SU-DHL-6 (cell line): ENCODE data around the gene MAST4.

Source experiments
- CTCF ChIP-seq: fragments of 200-600 bp; sonication (generic); IDR thresholded peaks from one replicate; pipeline ENCODE4 v1.5.1; 2017; ENCODE audit warnings: antibody characterized with exemption, mild to moderate bottlenecking, low read length, moderate library complexity; ENCODE audit not compliant: insufficient read depth, poor library complexity, severe bottlenecking
- EZH2phosphoT487 ChIP-seq: fragments of 200-600 bp; sonication (generic), shearing (Covaris generic); conservative IDR thresholded peaks from 2 replicates; pipeline ENCODE4 v1.6.1; 2018; ENCODE audit warnings: mild to moderate bottlenecking, antibody characterized with exemption, low read length, moderate library complexity, mixed read lengths

DNA sequence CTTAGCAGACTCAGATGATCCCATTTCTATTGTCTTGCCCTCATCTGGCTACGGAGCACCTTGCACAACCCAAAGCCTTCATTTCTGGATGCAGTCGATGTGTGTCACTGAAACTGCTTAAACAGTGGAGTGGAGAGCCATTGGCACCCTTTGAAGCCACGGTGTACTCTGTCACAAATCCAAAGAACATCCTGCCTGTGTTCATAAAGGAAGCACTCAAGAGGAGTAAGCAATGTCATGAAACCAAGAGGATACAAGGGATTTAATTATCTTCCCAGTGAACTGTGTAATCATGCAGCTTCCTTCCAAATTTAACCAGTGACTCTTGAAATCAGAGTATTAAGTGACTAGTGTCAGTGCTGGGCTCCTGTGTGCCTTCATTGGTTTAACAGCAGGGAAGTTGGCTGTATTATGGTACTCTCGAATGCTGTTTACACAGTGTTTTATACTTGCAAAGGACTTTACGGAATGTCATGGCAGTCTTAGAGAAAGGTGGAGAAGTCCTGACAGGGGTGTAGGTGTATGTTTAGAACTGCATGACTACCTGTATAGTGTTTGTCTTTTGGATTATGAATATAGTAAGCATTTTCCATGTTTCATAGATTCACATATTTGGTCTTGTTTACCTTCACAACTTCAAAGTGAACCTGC lies 558.5 kb downstream of the MAST4 start:
- TF ChIP-seq CTCF (no peak), EZH2phosphoT487 (no peak)
